LNCaP clone FGC (cell line): ENCODE data around the gene ACTN1.

Experiments used
- DNase-seq: peaks from one replicate; pipeline ENCODE4 v3.0.0-alpha.2; 2011; ENCODE audit warnings: low read depth
- H3K4me3 ChIP-seq: 2 replicates; pipeline ENCODE4 v1.5.1; 2011; ENCODE audit warnings: mild to moderate bottlenecking, low read depth, low read length, control low read depth
- CTCF ChIP-seq: IDR thresholded peaks from 2 replicates; pipeline ENCODE4 v1.5.1; 2012; ENCODE audit warnings: mild to moderate bottlenecking; ENCODE audit not compliant: control insufficient read depth, insufficient read depth; ENCODE audit errors: extremely low read depth

ACTN1 gene

GRCh38 chr14:68958553-68958952 lies 20.5 kb downstream of the ACTN1 start:
- no peak for DNase-seq
- no peak overlapping the region for H3K4me3 ChIP-seq
- TF ChIP-seq CTCF: no peak

GRCh38 chr14:68957775-68958174 lies 21.3 kb downstream of the ACTN1 start:
- H3K4me3 ChIP-seq: no peak overlapping the region
- no peak for TF ChIP-seq CTCF
- no peak for DNase-seq

GRCh38 chr14:68956724-68957123 lies 22.4 kb downstream of the ACTN1 start:
- TF ChIP-seq CTCF: no peak
- DNase-seq: no peak
- H3K4me3 ChIP-seq: no peak overlapping the region

- DNase-seq: no peak
- no peak for TF ChIP-seq CTCF
- no peak overlapping the region for H3K4me3 ChIP-seq
Observed at GRCh38 chr14:68955851-68956179, 23.3 kb downstream of the ACTN1 start.

- no peak overlapping the region for H3K4me3 ChIP-seq
- TF ChIP-seq CTCF: no peak
- DNase-seq: no peak
Observed at GRCh38 chr14:68955164-68955850, 23.8 kb downstream of the ACTN1 start.

GRCh38 chr14:68953196-68953555 lies 25.9 kb downstream of the ACTN1 start:
- no peak overlapping the region for H3K4me3 ChIP-seq

More at GRCh38 chr14:68953196-68953555, 25.9 kb downstream of the ACTN1 start:
- no peak for DNase-seq
- TF ChIP-seq CTCF: no peak
